ENCODE measurements around the gene ALS2.
A peak's percentile ranks its signal among the peaks of the same experiment; 100 is the strongest.

Gene ALS2

GRCh38 chr2:201789395-201789794, 8.7 kb upstream of the ALS2 start:
- no peak overlapping the region for H3K4me3 ChIP-seq (ENCODE audit: low read depth, low read length)
- TF ChIP-seq MYC (IDR thresholded peaks at IDR 0.05; ENCODE audit: low read depth, low read length) (no peak), POLR2A (IDR thresholded peaks at IDR 0.05; ENCODE audit: extremely low read depth, insufficient read length) (no peak), MAX (IDR thresholded peaks at IDR 0.05; ENCODE audit: low read depth, low read length) (no peak), CTCF (IDR thresholded peaks at IDR 0.05; ENCODE audit: low read depth, low read length) (no peak)

DNA sequence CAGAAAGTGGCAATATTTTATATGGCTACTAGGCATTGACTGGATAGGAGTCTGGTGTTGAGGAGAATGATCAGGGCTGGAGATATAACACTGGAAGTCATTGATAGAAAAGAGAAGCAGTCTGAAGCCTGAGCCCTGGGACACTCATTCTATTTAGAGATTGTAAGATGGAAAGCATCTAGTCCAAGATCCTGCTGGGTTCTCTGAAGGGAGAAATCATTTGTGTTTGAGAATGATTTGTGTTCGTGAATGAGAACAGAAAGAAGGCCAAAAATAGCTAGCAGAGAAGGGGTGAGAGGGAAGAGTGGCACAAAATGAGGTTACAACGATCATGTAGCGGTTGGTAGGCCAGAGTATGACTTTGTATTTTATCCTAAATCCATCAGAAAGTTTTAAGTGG, 7.6 kb upstream of the ALS2 start:
- TF ChIP-seq MAX (IDR thresholded peaks at IDR 0.05; ENCODE audit: low read depth, low read length) (no peak), MYC (IDR thresholded peaks at IDR 0.05; ENCODE audit: low read depth, low read length) (no peak), CTCF (IDR thresholded peaks at IDR 0.05; ENCODE audit: low read depth, low read length) (no peak), POLR2A (IDR thresholded peaks at IDR 0.05; ENCODE audit: extremely low read depth, insufficient read length) (no peak)
- no peak for DNase-seq (ENCODE audit: low read depth)
- no peak overlapping the region for H3K4me3 ChIP-seq (ENCODE audit: low read depth, low read length)

More at GRCh38 chr2:201789395-201789794, 8.7 kb upstream of the ALS2 start:
- no peak for DNase-seq (ENCODE audit: low read depth)

DNA sequence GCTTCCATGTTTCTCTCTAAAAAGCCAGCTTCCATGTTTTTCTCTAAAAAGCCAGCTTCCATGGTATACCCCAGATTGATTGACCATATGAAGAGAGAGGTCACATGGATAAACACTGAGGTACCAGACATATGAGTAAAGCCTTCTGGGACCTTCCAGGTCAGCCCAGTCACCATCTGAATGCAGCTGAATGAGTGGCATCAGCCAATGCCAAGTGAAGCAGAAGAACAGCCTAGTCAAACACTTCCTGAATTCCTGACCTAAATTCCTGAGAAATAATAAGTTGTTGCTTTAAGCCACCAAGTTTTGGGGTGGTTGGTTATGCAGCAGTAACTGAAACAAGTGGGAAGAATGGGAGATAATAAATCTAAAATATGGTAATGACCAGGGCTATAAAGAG, 5.7 kb upstream of the ALS2 start:
- DNase-seq (ENCODE audit: low read depth) = no peak
- no peak overlapping the region for H3K4me3 ChIP-seq (ENCODE audit: low read depth, low read length)
- no peak for TF ChIP-seq POLR2A (IDR thresholded peaks at IDR 0.05; ENCODE audit: extremely low read depth, insufficient read length)
- TF ChIP-seq MYC (IDR thresholded peaks at IDR 0.05; ENCODE audit: low read depth, low read length) = no peak
- TF ChIP-seq CTCF (IDR thresholded peaks at IDR 0.05; ENCODE audit: low read depth, low read length) = no peak
- TF ChIP-seq MAX (IDR thresholded peaks at IDR 0.05; ENCODE audit: low read depth, low read length) = no peak

DNA sequence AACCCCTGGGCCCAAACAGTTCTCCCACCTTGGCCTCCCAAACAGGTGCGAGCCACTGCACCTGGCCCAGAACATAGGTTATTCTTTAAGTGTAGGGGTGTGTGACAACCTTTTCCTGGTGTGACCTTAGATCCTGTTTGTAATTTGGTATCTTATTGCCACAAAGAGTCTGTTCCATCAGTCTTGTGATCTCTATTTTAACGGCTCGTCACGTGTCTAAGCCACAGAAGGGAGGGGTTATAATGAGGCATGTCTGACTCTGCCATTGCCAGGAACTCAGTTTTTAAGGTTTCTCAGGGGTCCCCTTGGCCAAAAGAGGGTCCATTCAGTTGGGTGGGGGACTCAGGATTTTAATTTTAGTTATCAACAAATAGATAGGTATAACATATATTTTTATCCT, 4.4 kb upstream of the ALS2 start:
- no peak for TF ChIP-seq POLR2A (IDR thresholded peaks at IDR 0.05; ENCODE audit: extremely low read depth, insufficient read length)
- TF ChIP-seq CTCF (IDR thresholded peaks at IDR 0.05; ENCODE audit: low read depth, low read length) = no peak
- peak; percentile 32; the same call in 1 of the 2 replicates for TF ChIP-seq MAX (IDR thresholded peaks at IDR 0.05; ENCODE audit: low read depth, low read length)
- DNase-seq (ENCODE audit: low read depth) = peak; percentile 26
- H3K4me3 ChIP-seq (ENCODE audit: low read depth, low read length) = no peak overlapping the region

- no peak for DNase-seq (ENCODE audit: low read depth)
- TF ChIP-seq POLR2A (IDR thresholded peaks at IDR 0.05; ENCODE audit: extremely low read depth, insufficient read length) = no peak
- TF ChIP-seq MAX (IDR thresholded peaks at IDR 0.05; ENCODE audit: low read depth, low read length) = no peak
- TF ChIP-seq MYC (IDR thresholded peaks at IDR 0.05; ENCODE audit: low read depth, low read length) = no peak
- no peak for TF ChIP-seq CTCF (IDR thresholded peaks at IDR 0.05; ENCODE audit: low read depth, low read length)
- no peak overlapping the region for H3K4me3 ChIP-seq (ENCODE audit: low read depth, low read length)
These were observed 3.8 kb upstream of the ALS2 start for GRCh38 chr2:201784563-201784962.

Measured in NB4 (cell line).